Coronary artery (tissue), 2 donors: ENCODE data around the gene SLC38A10.

ENCODE experiments used
- DNase-seq: peaks from one replicate; pipeline ENCODE4 v3.0.0-alpha.2; 2017; ENCODE audit warnings: low spot score
- H3K27ac ChIP-seq, 2 donors: fragments of 200-600 bp; sonication (generic); one replicate each; pipeline ENCODE4 v1.5.1; 2016 to 2019
- H3K4me3 ChIP-seq: fragments of 200-600 bp; sonication (generic); 2 replicates; pipeline ENCODE4 v1.5.1; 2016; ENCODE audit warnings: mild to moderate bottlenecking, moderate library complexity
- TF ChIP-seq, protein P1 (sequence below): fragments of 200-600 bp; sonication (generic); IDR thresholded peaks from one replicate; pipeline ENCODE4 v1.5.1; 2019; ENCODE audit warnings: antibody characterized with exemption

Gene SLC38A10

DNA sequence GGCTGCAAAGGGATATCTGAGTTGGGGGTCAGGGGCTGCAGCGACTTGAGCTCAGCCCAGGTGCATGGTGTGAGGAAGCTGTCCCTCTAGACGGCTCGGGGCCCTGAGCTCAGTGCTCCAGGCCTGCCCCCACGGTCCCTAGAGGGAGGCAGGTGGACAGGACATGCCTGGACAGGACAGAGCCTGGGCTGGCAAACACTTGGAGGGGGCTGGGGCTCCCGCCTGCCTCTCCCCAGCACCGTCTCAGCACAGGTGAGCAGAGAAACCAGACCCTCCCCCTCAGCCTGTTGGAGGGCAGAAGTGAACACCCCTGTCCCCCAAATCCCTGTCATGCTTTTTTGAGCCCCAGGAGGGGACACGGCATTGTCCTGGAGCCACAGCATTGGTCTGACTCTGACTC lies 11.4 kb upstream of the SLC38A10 start:
- Histone ChIP-seq H3K27ac (no peak overlapping the region), H3K4me3 (no peak overlapping the region)
- TF ChIP-seq, protein P1, sequence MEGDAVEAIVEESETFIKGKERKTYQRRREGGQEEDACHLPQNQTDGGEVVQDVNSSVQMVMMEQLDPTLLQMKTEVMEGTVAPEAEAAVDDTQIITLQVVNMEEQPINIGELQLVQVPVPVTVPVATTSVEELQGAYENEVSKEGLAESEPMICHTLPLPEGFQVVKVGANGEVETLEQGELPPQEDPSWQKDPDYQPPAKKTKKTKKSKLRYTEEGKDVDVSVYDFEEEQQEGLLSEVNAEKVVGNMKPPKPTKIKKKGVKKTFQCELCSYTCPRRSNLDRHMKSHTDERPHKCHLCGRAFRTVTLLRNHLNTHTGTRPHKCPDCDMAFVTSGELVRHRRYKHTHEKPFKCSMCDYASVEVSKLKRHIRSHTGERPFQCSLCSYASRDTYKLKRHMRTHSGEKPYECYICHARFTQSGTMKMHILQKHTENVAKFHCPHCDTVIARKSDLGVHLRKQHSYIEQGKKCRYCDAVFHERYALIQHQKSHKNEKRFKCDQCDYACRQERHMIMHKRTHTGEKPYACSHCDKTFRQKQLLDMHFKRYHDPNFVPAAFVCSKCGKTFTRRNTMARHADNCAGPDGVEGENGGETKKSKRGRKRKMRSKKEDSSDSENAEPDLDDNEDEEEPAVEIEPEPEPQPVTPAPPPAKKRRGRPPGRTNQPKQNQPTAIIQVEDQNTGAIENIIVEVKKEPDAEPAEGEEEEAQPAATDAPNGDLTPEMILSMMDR: no peak
- DNase-seq: no peak

DNA sequence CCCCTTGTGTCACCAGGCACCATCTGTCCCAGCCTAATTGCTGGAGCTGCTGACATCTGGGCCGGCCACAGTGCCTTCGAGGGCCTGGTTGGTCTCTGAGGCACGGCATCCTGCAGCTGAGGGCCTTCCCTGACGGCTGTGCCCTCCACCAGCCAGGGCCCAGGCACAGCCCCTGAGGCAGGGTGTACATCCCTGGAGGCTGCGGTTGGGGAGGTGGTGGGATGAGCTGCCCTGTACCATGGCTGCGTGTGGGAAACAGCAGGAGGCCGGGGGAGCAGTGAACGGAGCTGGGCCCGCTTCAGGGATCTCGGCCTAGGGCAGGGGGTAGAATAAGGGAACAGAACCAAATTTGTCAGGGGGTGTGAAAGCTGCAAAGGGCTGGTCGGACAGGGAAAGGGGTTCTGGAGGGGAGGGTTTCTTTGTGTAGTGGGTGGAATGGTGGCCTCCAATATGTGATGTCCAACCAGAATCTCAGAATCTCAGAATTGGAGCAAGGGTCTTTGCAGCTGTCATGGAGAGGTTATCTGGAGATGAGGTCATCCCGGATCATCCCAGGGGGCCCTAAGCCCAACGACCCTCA lies 10.0 kb upstream of the SLC38A10 start:
- TF ChIP-seq, protein P1: no peak
- Histone ChIP-seq H3K27ac (no peak overlapping the region), H3K4me3 (no peak overlapping the region)
- DNase-seq: no peak

DNA sequence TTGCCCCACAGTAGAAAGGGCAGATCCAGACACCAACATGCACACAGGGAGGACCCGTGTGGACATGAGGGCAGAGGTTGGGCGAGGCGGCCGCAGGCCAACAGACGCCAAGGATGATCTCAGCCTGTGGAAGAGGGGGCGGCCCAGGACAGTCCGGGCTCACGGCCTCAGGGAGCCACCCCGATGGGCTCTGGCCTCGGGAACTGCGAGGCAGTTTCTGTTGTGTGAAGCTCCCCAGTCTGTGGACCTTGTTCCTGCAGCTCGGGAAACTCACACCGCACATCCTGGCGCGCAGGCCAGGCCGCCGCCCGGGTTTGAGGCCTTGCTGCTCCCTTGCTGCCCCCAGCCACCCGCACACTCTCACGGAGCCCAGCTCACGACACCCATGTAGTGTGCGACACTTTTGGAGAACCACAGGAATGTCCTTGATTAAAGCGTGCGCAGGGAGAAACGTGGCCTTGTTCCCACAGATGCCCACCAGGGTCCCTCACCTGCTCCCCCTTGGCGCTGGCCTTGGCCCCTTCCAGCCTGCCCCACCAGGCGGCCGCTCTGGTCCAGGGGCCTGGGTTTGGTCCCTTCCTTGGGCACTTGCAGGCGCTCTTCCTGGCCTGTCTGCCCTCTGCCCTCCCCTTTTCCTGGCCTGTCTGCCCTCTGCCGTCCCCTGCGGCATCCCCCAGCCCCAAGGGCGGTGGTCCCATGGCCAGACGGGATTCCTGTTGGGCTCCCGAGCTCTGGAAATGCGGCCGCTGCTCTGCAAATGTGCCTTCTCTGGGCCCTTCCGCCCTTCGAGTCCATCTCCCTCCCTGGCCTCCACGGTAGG lies 9.3 kb upstream of the SLC38A10 start:
- H3K4me3 ChIP-seq: no peak overlapping the region
- DNase-seq: no peak
- TF ChIP-seq, protein P1: no peak
- no peak overlapping the region for H3K27ac ChIP-seq

DNA sequence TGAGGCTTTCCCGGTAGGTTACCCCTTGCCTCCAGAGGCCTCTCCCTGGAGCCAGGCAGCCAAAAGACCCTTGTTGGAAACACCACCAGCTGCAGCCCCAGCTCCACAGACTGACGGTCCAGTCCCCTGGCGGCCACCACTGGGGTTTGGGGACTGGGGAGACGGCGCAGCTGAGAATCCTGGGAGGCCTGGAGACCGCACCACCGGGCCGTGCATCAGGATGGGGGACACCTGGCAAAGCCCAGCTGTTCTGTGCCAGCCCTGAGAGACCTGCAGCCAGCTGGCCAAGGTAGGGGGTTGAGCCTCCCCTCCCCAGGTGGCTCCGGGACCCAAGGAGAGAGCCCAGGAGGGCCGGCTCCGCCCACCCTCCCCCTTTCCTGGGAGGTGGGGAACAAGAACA lies 8.3 kb upstream of the SLC38A10 start:
- TF ChIP-seq, protein P1: no peak
- no peak for DNase-seq
- no peak overlapping the region for H3K4me3 ChIP-seq
- no peak overlapping the region for H3K27ac ChIP-seq

DNA sequence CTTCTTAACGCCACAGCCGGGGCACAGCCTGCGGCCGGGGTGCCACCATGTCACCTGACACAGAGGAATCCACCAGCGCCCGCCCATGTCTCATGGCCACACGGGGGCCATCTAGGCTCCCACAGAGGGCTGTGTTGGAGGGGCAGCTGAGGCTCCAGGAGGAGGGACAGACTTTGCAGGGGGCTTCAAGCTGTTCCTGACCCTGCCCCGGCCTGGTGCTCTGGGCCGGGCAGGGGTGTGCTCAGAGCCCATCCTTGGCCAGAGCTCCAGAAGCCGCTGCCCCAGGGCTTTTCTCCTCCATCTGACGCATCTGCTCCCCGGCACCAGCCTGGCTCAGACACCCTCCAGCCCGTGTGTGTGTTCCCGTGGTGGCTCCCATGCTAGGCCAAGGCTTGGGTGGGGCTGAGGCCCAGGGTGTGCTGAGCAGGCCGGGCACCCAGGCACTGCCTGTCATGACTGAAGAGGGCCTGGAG lies 7.8 kb upstream of the SLC38A10 start:
- Histone ChIP-seq H3K4me3 (no peak overlapping the region), H3K27ac (no peak overlapping the region)
- DNase-seq: no peak
- TF ChIP-seq, protein P1: no peak

DNA sequence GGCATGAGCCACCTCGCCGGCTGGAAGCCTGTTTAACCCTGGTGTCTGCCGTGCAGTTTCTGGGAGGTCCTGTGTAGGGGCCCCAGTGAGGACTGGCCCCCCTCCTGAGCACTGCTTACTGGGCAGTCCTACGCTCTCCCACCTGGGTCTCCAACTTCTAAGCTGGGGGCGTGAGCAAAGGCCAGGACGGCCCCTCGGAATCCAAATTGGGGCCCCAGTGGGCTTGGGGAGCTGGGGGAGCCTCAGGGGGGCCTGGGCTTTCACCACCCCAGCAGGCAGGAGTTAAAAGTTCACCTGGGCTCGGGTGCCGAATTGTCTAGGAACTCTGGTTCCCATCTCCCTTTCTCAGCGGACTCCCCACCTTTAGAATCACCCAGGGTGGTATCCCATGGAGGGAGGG lies 7.2 kb upstream of the SLC38A10 start:
- no peak for DNase-seq
- H3K4me3 ChIP-seq: no peak overlapping the region
- H3K27ac ChIP-seq: no peak overlapping the region
- TF ChIP-seq, protein P1: no peak
